ENCODE measurements around the gene NALCN. TPM values are rescaled to one million over a fixed set of nuclear protein-coding genes. Genes with fewer than 3 reads are reported as not detected.

The NALCN gene
- total and polyA plus RNA-seq, 2 of the 8 experiments (the other 6 are each of a cell fraction or from before 2014, with no cell fraction given), result 0.26 to 0.54 TPM

DNA sequence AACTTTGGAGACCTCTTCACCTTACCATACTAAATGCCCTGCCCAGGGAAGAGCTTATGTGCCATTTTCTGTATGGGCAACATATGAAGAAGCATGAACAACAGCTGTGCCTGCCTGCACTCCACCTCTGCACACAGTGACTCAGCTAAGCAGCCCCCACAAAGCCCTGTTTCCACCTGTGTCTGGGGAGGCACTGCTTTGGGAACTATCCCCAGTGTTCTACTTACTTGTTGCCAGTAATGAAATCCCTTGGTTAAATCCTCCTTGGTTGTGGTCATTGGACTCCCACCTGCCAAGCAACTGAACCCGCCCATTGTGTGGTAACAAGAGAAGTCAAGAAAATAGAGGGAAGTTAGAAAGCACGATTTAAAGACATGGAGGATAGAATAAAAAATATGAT is 84.6 kb downstream of the NALCN start:
- H4K20me1 ChIP-seq (replicated peaks in 1 of 2; ENCODE audit: control insufficient read depth in 1 of 2, insufficient read depth in 2 of 2, low read length in 2 of 2), result no peaks in the 10 kb centered on the region
- DNase-seq (ENCODE audit: low read depth in 1 of 2, low spot score in 2 of 2), result no peak
- no peak overlapping the region for H4K91ac ChIP-seq (replicated peaks; ENCODE audit: insufficient read length, low read length)
- no peak overlapping the region for H3K23ac ChIP-seq (ENCODE audit: insufficient read length)
- no peaks in the 10 kb centered on the region for H3K79me2 ChIP-seq (ENCODE audit: control insufficient read depth in 1 of 2, insufficient read depth in 2 of 2, low read length in 2 of 2)
- H2AFZ ChIP-seq (ENCODE audit: low read length), result peak overlapping the region; percentile 81; the same call in 1 of the 2 replicates
- no peak overlapping the region for H3K4me2 ChIP-seq (ENCODE audit: insufficient read depth in 1 of 2, low read depth in 2 of 2, low read length in 2 of 2)
- no peak overlapping the region for H2BK5ac ChIP-seq (ENCODE audit: low read depth, low read length)
- no peaks in the 10 kb centered on the region for H3K36me3 ChIP-seq (ENCODE audit: control insufficient read depth in 2 of 4, insufficient read depth in 4 of 4, low read length in 3 of 4)
- no peaks in the 10 kb centered on the region for H3K9me3 ChIP-seq (ENCODE audit: insufficient read depth in 2 of 2, low read depth in 1 of 2, low read length in 1 of 2)
- H3K23me2 ChIP-seq (ENCODE audit: low read depth, low read length), result no peaks in the 10 kb centered on the region
- H4K8ac ChIP-seq (ENCODE audit: extremely low read depth, insufficient read depth, low read length), result no peak overlapping the region
- H3K4me1 ChIP-seq (replicated peaks in 1 of 4; ENCODE audit: control insufficient read depth in 3 of 4, insufficient read depth in 4 of 4, low read length in 3 of 4), result no peaks in the 10 kb centered on the region
- ChIA-PET CTCF (ENCODE audit: partially characterized antibody) (interaction anchor here (0.9 kb wide), 1 partner anchor 12 kb away, joined by 3 read pairs; no protein-coding TSS in a partner anchor), POLR2A (ENCODE audit: partially characterized antibody) (no interaction called here)
- no peaks in the 10 kb centered on the region for H3K27me3 ChIP-seq (replicated peaks in 1 of 4; ENCODE audit: control insufficient read depth in 3 of 4, extremely low read depth in 1 of 4, insufficient read depth in 3 of 4, low read length in 3 of 4)
- H4K5ac ChIP-seq (ENCODE audit: insufficient read length, low read depth, low read length), result no peak overlapping the region
- H3K18ac ChIP-seq (ENCODE audit: extremely low read depth, low read length), result no peak overlapping the region
- no peak overlapping the region for H3K4ac ChIP-seq (replicated peaks; ENCODE audit: insufficient read length, low read depth, low read length)
- H2BK12ac ChIP-seq (ENCODE audit: low read depth, low read length), result no peak overlapping the region
- H3K9ac ChIP-seq (replicated peaks in 1 of 4; ENCODE audit: extremely low read depth in 1 of 4, low read depth in 3 of 4, low read length in 3 of 4), result no peak overlapping the region
- FAIRE-seq, result no peak
- H3K56ac ChIP-seq (replicated peaks; ENCODE audit: insufficient read length, low read depth, low read length), result no peak overlapping the region
- no peaks in the 10 kb centered on the region for H3K79me1 ChIP-seq (ENCODE audit: low read depth, low read length)
- H2AK5ac ChIP-seq (ENCODE audit: low read depth, low read length), result no peak overlapping the region
- H3K27ac ChIP-seq (ENCODE audit: low read depth, low read length), result no peak overlapping the region
- 83% methylated on average over 2 of the region's 2 CpGs; no CpG with 5 or more reads in 1 of the 2 experiments for WGBS, 2 experiments (ENCODE audit: extremely low coverage in 1 of 2, insufficient coverage in 1 of 2, insufficient read length in 1 of 2, insufficient replicate concordance in 2 of 2, low coverage in 1 of 2, low lambda C conversion rate in 2 of 2, missing lambda C conversion rate in 1 of 2)
- H2BK120ac ChIP-seq (replicated peaks; ENCODE audit: low read depth, low read length), result no peak overlapping the region
- no peak overlapping the region for H3K14ac ChIP-seq (ENCODE audit: insufficient read length)
- no peak overlapping the region for H2BK20ac ChIP-seq (ENCODE audit: low read length)
- H3K4me3 ChIP-seq (ENCODE audit: extremely low read depth in 1 of 4, insufficient read depth in 2 of 4, low read depth in 3 of 4, low read length in 4 of 4), result no peak overlapping the region
- H2BK15ac ChIP-seq (ENCODE audit: low read length), result no peak overlapping the region
- no peak for TF ChIP-seq SRF (IDR thresholded peaks at IDR 0.05; ENCODE audit: low read depth, low read length)
- no peak for TF ChIP-seq ASH2L (IDR thresholded peaks at IDR 0.05; ENCODE audit: low read length)
- no peak for TF ChIP-seq E2F6 (IDR thresholded peaks at IDR 0.05)
- no peak for TF ChIP-seq PHF8 (conservative IDR thresholded peaks at IDR 0.05; ENCODE audit: low read depth, low read length)
- TF ChIP-seq EZH2 (IDR thresholded peaks at IDR 0.05; ENCODE audit: low read depth, low read length, severe bottlenecking), result no peak

Data from H1 (cell line).